Ascending aorta (tissue), 2 donors: ENCODE measurements around the gene PCSK6. TPM values are rescaled to one million over a fixed set of nuclear protein-coding genes. Genes with fewer than 3 reads are reported as not detected.

Source experiments
- DNase-seq, 2 donors: peaks; one replicate each; pipeline ENCODE4 v3.0.0-alpha.2; 2019; ENCODE audit warnings: low spot score in 2 of 2
- H3K27ac ChIP-seq, 2 donors: fragments of 200-600 bp; sonication (generic); one replicate each; pipeline ENCODE4 v1.5.1; 2016 to 2017; ENCODE audit warnings: mild to moderate bottlenecking in 1 of 2
- H3K27me3 ChIP-seq: fragments of 200-600 bp; sonication (generic); one replicate; pipeline ENCODE4 v1.5.1; 2017
- H3K36me3 ChIP-seq, 2 donors: fragments of 200-600 bp; sonication (generic); one replicate each; pipeline ENCODE4 v1.5.1; 2016
- H3K4me1 ChIP-seq, 2 donors: fragments of 200-600 bp; sonication (generic); one replicate each; pipeline ENCODE4 v1.5.1; 2016 to 2017; ENCODE audit warnings: mild to moderate bottlenecking in 1 of 2
- H3K4me3 ChIP-seq, 2 donors: fragments of 200-600 bp; sonication (generic); one replicate each; pipeline ENCODE4 v1.5.1; 2016 to 2017; ENCODE audit warnings: mild to moderate bottlenecking in 1 of 2
- H3K9me3 ChIP-seq, 2 donors: fragments of 200-600 bp; sonication (generic); one replicate each; pipeline ENCODE4 v1.5.1; 2016
- CTCF ChIP-seq, 3 experiments: fragments of 200-600 bp in 2 of 3; fragments of 450-650 bp in 1 of 3; sonication (generic) in 2 of 3; IDR thresholded peaks; one replicate each; pipeline ENCODE4 v1.5.1; 2016 to 2019; ENCODE audit warnings: antibody characterized with exemption in 3 of 3, mild to moderate bottlenecking in 1 of 3, moderate library complexity in 1 of 3
- intact Hi-C: fragments of 100-400 bp; cut with DNase I; formaldehyde crosslinking; loops from one replicate; pipeline ENCODE4 v1.15.1; 2023
- total RNA-seq: library from RNA; depleted of rRNA; stranded (reverse); fragments of >200 nt; gene quantifications from one replicate; pipeline ENCODE4 v1.1.0, GENCODE V29; 2016

The PCSK6 gene
- total RNA-seq, 1 donor from 2014 or later: 3.9 TPM

GRCh38 chr15:101486696-101487459 lies 2.6 kb downstream of the PCSK6 start:
- Histone ChIP-seq H3K36me3 (no peaks in the 10 kb centered on the region), H3K4me1 (no peaks in the 10 kb centered on the region), H3K27me3 (peaks cover 10% of the 10 kb centered on the region), H3K4me3 (no peak overlapping the region), H3K9me3 (no peaks in the 10 kb centered on the region), H3K27ac (no peak overlapping the region)
- TF ChIP-seq CTCF (IDR thresholded peaks at IDR 0.05): no peak
- intact Hi-C loops: no loop called here
- peak in 1 of 2 donors; percentile 38 for DNase-seq

GRCh38 chr15:101483462-101483861 lies 6.0 kb downstream of the PCSK6 start:
- H3K27ac ChIP-seq: no peak overlapping the region
- H3K36me3 ChIP-seq: no peaks in the 10 kb centered on the region
- no peaks in the 10 kb centered on the region for H3K9me3 ChIP-seq
- no peak for TF ChIP-seq CTCF (IDR thresholded peaks at IDR 0.05)
- no peaks in the 10 kb centered on the region for H3K4me1 ChIP-seq
- DNase-seq: peak in 1 of 2 donors; percentile 28
- H3K27me3 ChIP-seq: peaks cover 4% of the 10 kb centered on the region
- intact Hi-C loops: no loop called here
- no peak overlapping the region for H3K4me3 ChIP-seq

GRCh38 chr15:101482526-101483371 lies 6.8 kb downstream of the PCSK6 start:
- intact Hi-C loops: no loop called here
- Histone ChIP-seq H3K36me3 (no peaks in the 10 kb centered on the region), H3K4me1 (no peaks in the 10 kb centered on the region), H3K27ac (no peak overlapping the region), H3K9me3 (no peaks in the 10 kb centered on the region), H3K4me3 (no peak overlapping the region), H3K27me3 (peaks cover 4% of the 10 kb centered on the region)
- no peak for DNase-seq
- no peak for TF ChIP-seq CTCF (IDR thresholded peaks at IDR 0.05)

DNA sequence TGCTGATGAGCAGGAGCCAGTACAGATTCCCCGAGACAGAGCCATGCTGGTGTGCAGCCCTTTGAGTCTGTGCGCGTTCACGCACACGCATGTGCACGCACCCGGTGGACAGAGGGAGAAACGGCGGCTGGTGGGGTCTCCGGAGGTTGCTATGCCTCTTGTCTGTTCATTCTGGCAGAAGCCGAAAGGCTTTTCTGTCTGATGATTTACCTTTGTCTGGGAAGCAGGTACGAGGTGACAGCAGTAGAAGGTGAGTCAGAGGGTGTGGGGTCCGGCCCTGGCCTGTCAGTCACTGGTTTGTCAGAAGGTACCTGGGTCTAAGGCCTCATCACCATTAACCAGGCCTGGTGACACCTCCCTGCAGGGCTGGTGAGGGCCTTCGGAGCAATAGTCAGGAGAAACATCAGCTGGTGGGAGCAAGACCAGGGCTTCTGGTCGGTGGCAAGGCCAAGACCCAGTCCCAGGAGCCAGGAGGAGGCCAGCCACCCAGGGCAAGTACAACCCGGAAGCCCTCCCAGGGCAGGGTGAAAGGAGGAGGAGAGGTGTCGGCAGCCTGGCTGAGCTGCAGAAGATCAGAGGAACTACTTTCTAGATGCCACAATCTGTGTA lies 7.5 kb downstream of the PCSK6 start:
- no peak for DNase-seq
- TF ChIP-seq CTCF (IDR thresholded peaks at IDR 0.05): no peak
- H3K27me3 ChIP-seq: no peaks in the 10 kb centered on the region
- intact Hi-C loops: no loop called here
- no peak overlapping the region for H3K4me3 ChIP-seq
- H3K27ac ChIP-seq: no peak overlapping the region
- no peaks in the 10 kb centered on the region for H3K36me3 ChIP-seq
- no peaks in the 10 kb centered on the region for H3K4me1 ChIP-seq
- no peaks in the 10 kb centered on the region for H3K9me3 ChIP-seq

GRCh38 chr15:101481381-101481705 lies 8.2 kb downstream of the PCSK6 start:
- Histone ChIP-seq H3K36me3 (no peaks in the 10 kb centered on the region), H3K27me3 (no peaks in the 10 kb centered on the region), H3K9me3 (no peaks in the 10 kb centered on the region), H3K4me3 (no peak overlapping the region), H3K27ac (no peak overlapping the region), H3K4me1 (no peaks in the 10 kb centered on the region)
- DNase-seq: no peak
- intact Hi-C loops: no loop called here
- TF ChIP-seq CTCF (IDR thresholded peaks at IDR 0.05): no peak
